ENCODE measurements around the gene PAIP2B.

PAIP2B gene

DNA sequence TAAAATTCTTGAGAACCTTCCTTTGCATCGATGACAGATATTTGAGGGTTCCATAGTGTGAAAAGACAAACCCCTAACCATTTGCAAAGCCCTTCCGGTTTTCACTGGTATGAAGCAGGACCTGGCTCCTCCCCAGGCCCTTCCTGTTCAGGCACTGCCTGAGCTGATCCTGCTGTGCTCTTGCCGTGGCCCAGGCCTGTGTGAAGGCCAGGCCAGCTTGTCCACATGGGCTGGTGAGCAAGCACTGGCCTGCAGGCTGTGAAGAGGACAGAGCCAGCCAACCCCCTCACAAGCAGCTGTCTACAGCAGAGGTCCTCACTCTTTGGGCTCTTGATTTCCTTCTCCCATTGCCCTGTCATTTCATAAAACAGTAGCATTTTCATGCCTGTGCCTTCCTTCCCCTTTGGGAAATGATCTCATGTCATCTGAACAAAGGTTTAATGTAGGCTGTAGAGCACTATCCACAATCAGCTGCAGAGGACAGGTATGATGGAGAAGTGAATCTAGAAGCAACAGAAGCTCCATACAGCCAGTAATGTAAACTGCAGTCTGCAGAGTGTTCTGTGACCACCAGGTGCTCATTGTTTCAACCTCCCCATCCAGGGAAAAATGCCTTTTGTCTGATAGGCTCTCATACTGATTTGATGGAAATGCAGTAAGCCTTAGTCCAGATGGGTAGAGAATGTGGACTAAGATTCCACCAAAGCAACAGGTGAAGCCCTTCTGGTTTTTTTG lies 76.7 kb downstream of the PAIP2B start:
- DNase-seq, result no peak

DNA sequence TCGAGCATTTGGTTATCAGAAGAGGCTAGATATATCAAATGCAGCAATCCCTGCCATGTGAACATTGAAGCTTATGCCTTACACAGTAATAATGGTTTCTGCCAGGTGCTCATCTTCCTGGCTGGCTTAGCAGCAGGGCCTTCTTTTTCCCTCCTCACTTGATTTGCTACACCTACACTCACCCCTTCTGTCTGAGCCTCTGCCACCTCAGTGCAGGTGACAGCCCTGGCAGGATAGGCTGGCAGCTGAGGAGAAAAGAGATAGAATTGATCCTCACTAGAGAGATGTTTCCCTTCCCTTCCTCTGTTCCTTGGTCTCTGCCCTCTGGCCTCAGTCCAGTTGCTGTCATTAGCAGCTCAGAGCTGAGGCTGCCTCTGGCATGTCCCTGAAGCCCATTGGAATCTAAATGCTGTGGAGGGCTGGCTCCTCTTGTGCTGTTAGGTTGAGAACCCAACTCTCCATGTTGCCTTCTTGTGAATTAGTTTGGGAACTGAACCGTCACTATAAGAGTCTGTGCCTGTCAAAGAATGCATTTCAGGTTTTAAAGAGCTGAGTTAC lies 78.3 kb downstream of the PAIP2B start:
- DNase-seq, result no peak

DNA sequence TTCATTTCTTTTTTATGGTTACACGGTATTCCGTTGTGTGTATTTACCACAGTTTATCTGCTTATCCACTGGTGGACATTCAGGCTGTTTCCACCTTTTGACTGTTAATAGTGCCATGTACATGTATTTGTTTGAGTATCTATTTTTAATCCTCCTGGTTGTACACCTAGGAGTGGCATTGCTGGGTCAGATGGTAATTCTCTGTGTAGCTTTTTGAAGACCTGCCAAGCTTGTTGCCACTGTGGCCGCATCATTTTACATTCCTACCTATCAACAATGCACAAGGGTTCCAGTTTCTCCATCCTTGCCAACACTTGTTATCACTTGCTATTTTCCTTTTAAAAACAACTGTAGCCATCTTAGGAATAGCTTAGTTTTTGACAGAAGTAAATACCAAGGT lies 83.1 kb downstream of the PAIP2B start:
- DNase-seq, result no peak

DNA sequence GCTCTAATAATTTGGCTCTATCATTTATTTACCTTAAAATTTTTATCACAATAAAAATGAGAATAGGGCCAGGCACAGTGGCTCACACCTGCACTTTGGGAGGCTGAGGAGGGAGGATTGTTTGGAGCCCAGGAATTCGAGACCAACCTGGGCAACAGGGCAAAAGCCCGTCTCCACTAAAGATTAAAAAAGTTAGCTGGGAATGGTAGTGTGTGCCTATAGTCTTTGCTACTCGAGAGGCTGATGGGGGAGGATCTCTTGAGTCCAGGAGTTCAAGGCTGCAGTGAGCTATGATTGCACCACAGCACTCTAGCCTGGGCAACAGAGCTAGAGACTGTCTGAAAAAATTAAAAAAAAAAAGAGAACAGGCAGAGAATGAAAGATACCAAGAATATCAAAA lies 90.7 kb downstream of the PAIP2B start:
- DNase-seq, result no peak

DNA sequence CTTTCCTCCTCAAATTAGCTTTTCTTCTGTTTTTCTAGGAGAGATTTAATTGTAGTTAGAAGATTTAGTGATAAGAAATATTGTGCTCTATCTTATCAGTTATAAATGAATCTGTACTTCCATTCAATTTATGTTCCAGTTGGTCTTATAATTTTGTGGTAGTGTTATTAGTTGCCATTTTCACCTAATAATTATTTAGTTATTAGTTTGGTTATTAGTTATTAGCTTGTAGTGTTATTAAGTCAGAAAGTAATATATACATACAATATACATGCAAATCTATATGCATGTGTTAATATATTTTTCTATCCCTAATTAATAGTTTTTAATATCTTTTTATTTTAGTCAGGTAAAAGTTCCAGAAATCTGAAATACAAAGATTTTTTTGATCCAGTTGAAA lies 93.3 kb downstream of the PAIP2B start:
- DNase-seq, result no peak

Data from RPMI8226 (cell line).